Kidney epithelial cell (primary cell): ENCODE measurements around the gene DENND1A. TPM values are rescaled to one million over a fixed set of nuclear protein-coding genes. Genes with fewer than 3 reads are reported as not detected.

Experiments used
- DNase-seq: peaks from one replicate; pipeline ENCODE4 v3.0.0-alpha.2; 2010; ENCODE audit warnings: low read depth
- H3K27me3 ChIP-seq: 2 replicates; pipeline ENCODE4 v1.6.0; 2011; ENCODE audit warnings: low read length; ENCODE audit not compliant: control insufficient read depth, insufficient read depth
- H3K36me3 ChIP-seq: 2 replicates; pipeline ENCODE4 v1.5.1; 2011; ENCODE audit warnings: low read length; ENCODE audit not compliant: control insufficient read depth, insufficient read depth
- H3K4me3 ChIP-seq: 2 replicates; pipeline ENCODE4 v1.5.1; 2011; ENCODE audit warnings: low read depth, mild to moderate bottlenecking, control low read depth, low read length
- total RNA-seq: library from RNA; depleted of rRNA; stranded (reverse); fragments of >200 nt; gene quantifications from 2 replicates; pipeline ENCODE4 v1.2.3, GENCODE V29; 2015
- TF ChIP-seq, protein P1 (sequence below): IDR thresholded peaks from 2 replicates; pipeline ENCODE4 v1.5.1; 2011; ENCODE audit warnings: mild to moderate bottlenecking, moderate library complexity, low read length, control low read depth, inconsistent platforms; ENCODE audit not compliant: insufficient read depth, poor library complexity, severe bottlenecking

The DENND1A gene
- total RNA-seq, 1 donor from 2014 or later: 14.5 TPM

DNA sequence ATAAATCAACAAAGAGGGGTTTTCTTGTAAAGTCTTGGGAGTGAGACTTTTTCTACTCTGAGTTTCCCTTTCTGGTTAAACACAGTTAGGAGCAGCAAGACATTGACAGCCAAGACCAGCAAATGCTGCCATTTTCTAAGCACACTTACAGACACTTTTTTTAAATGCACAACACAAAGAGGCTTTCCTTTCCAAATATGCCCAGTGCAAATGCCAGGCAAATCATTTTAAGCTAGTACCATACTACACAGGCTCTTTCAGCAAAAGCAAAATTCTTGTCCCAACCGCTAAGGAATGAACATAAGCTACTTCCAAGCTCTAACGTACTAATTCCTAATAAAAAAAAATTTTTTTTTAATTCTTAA lies 68.2 kb downstream of the DENND1A start:
- no peak for DNase-seq
- TF ChIP-seq, protein P1, sequence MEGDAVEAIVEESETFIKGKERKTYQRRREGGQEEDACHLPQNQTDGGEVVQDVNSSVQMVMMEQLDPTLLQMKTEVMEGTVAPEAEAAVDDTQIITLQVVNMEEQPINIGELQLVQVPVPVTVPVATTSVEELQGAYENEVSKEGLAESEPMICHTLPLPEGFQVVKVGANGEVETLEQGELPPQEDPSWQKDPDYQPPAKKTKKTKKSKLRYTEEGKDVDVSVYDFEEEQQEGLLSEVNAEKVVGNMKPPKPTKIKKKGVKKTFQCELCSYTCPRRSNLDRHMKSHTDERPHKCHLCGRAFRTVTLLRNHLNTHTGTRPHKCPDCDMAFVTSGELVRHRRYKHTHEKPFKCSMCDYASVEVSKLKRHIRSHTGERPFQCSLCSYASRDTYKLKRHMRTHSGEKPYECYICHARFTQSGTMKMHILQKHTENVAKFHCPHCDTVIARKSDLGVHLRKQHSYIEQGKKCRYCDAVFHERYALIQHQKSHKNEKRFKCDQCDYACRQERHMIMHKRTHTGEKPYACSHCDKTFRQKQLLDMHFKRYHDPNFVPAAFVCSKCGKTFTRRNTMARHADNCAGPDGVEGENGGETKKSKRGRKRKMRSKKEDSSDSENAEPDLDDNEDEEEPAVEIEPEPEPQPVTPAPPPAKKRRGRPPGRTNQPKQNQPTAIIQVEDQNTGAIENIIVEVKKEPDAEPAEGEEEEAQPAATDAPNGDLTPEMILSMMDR: no peak
- Histone ChIP-seq H3K4me3 (no peak overlapping the region), H3K36me3 (no peaks in the 10 kb centered on the region), H3K27me3 (no peaks in the 10 kb centered on the region)

DNA sequence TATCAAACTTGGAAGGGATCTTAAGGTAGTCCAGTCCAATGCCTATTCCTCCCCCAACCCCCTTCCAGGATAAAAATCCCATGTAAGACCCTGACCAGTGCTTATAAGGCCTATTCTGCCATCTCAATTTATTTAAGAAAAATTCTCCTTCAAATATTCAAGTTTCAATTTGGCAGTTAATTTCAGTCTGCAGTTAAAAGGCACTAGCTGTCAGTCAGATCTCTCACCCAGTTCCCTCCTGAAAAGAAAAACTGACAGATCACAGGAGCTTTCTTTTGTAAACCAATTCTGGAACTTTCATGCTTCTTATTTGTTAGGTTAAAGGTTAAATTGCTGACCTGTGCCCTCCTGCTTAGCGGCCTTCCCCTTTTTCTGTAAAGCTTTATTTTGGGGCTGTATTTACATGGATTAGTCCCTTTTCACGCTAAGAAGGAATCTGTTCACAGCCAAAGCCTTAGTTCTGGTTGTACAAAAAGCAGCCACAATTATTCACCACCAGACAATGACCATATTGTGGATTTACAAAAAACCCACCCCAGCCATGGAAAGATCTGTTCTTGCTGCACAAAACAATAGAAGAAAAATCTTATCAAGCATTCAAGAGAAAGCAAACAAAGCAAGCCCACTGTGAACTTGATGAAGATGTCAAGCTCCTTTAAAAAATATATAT lies 68.7 kb downstream of the DENND1A start:
- TF ChIP-seq, protein P1: no peak
- Histone ChIP-seq H3K27me3 (no peaks in the 10 kb centered on the region), H3K4me3 (no peak overlapping the region), H3K36me3 (no peaks in the 10 kb centered on the region)
- no peak for DNase-seq

DNA sequence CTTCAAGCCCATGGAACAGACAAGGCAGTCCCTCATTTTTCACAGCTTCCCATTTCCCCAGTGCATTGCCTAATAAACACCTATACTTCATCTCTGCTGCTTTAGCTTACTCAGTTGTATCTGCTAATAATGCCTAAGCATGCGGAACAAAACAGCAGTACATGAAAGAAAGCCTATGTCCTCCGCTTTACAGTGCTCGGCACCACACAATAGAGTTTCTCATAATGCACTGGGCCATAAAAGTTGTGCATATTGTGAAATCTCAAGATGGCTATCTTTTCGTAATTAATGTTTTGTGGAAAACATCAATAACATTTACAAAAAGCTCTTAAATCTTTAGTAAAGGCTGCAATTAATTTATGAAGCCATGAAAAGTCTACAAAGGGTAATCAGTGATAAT lies 69.3 kb downstream of the DENND1A start:
- DNase-seq: no peak
- Histone ChIP-seq H3K4me3 (no peak overlapping the region), H3K27me3 (no peaks in the 10 kb centered on the region), H3K36me3 (no peaks in the 10 kb centered on the region)
- TF ChIP-seq, protein P1: no peak

DNA sequence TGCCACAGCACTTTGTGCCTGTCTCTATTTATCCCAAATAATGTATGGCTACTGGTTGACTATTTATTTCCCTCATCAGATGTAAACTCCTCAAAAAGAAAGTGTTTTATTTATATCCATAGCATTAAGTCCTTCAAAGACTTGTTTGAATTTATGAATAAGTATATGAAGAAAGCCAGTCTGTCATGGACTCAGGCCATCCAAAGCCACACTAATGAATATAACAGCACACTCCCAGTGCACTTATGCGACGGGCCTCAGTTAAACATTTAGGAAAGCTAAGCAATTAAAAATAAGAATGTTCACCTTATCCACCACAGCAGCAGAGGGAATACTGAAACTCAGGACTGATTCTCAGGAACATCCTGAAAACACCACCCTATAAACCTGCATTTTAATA lies 77.5 kb downstream of the DENND1A start:
- Histone ChIP-seq H3K27me3 (no peaks in the 10 kb centered on the region), H3K36me3 (no peaks in the 10 kb centered on the region), H3K4me3 (no peak overlapping the region)
- TF ChIP-seq, protein P1: no peak
- DNase-seq: no peak

DNA sequence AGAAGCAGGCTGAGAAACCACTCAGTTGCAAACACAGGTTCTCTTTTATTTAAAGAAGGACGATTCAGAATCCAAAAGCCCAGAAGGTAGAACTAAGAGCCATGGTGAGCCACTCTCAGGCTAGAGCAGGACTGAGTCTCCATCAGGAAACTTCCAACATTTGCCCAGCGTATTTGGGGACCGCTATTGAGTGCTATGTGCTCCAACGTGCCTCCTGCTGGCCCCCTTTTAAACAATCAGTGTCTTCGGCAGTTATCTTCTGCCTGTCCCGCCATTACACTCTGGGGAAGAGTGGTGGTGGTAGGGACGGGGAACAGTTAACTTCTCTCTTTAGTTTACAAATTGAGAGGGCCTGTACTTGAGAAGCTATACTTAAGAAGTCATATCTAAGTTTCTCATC lies 78.1 kb downstream of the DENND1A start:
- TF ChIP-seq, protein P1: no peak
- no peaks in the 10 kb centered on the region for H3K36me3 ChIP-seq
- no peak overlapping the region for H3K4me3 ChIP-seq
- no peak for DNase-seq
- no peaks in the 10 kb centered on the region for H3K27me3 ChIP-seq

DNA sequence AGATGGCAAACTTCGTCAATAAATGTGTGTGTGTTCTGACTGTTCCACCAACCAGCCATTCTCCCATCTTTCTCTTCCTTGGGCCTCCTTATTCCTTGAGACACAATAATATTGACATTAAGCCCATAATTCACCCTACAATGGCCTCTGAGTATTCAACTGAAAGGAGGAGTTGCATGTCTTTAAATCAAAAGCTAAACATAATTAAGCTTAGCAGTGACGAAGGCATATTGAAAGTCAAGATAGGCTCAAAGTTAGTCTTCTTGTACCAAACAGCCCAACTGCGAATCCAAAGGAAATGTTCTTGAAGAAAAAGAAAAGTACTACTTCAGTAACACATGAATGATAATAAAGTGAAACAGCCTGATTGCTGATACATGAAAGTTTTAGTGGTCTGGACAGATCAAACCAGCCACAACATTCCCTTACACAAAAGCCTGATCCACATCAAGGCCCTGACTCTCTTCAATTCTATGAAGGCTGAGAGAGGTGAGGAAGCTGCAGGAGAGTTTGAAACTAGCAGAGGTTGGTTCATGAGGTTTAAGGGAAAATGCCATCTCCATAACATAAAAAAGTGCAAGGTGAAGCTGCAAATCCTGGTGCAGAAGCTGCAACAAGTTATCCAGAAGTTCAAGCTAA lies 81.4 kb downstream of the DENND1A start:
- Histone ChIP-seq H3K27me3 (no peaks in the 10 kb centered on the region), H3K4me3 (no peak overlapping the region), H3K36me3 (no peaks in the 10 kb centered on the region)
- TF ChIP-seq, protein P1: no peak
- no peak for DNase-seq
